GM23248 (cell line): ENCODE data around the gene CYP4F12. TPM values are rescaled to one million over a fixed set of nuclear protein-coding genes. Genes with fewer than 3 reads are reported as not detected.

Experiments
- DNase-seq: peaks from one replicate; pipeline ENCODE4 v3.0.0-alpha.2; 2015
- H2AFZ ChIP-seq: fragments of 200-600 bp; sonication (generic); 2 replicates; pipeline ENCODE4 v1.6.1; 2016; ENCODE audit warnings: antibody characterized with exemption
- H3F3A ChIP-seq: fragments of 200-600 bp; sonication (generic); 2 replicates; pipeline ENCODE4 v1.6.1; 2016; ENCODE audit warnings: mild to moderate bottlenecking, antibody characterized with exemption, mixed run types; ENCODE audit not compliant: insufficient read depth
- H3K27ac ChIP-seq: fragments of 200-600 bp; sonication (generic); 2 replicates; pipeline ENCODE4 v1.5.1; 2016; ENCODE audit warnings: mild to moderate bottlenecking
- H3K27me3 ChIP-seq: fragments of 200-600 bp; sonication (generic); replicated peaks from 2 replicates; pipeline ENCODE4 v1.6.1; 2016; ENCODE audit warnings: mild to moderate bottlenecking; ENCODE audit not compliant: insufficient read depth
- H3K36me3 ChIP-seq: fragments of 200-600 bp; sonication (generic); 2 replicates; pipeline ENCODE4 v1.6.1; 2016; ENCODE audit warnings: low read depth, mild to moderate bottlenecking
- H3K4me1 ChIP-seq: fragments of 200-600 bp; sonication (generic); 2 replicates; pipeline ENCODE4 v1.6.1; 2016; ENCODE audit warnings: mild to moderate bottlenecking; ENCODE audit not compliant: insufficient read depth
- H3K4me2 ChIP-seq: fragments of 200-600 bp; sonication (generic); one replicate; pipeline ENCODE4 v1.6.1; 2016; ENCODE audit warnings: mild to moderate bottlenecking; ENCODE audit not compliant: unreplicated experiment
- H3K4me3 ChIP-seq: fragments of 200-600 bp; sonication (generic); 2 replicates; pipeline ENCODE4 v1.5.1; 2016; ENCODE audit warnings: mild to moderate bottlenecking
- H3K79me2 ChIP-seq: fragments of 200-600 bp; sonication (generic); 2 replicates; pipeline ENCODE4 v1.6.1; 2016; ENCODE audit warnings: mild to moderate bottlenecking; ENCODE audit not compliant: insufficient read depth
- H3K9ac ChIP-seq: fragments of 200-600 bp; sonication (generic); 2 replicates; pipeline ENCODE4 v1.6.1; 2016; ENCODE audit warnings: mild to moderate bottlenecking
- H3K9me2 ChIP-seq: fragments of 200-600 bp; sonication (generic); 2 replicates; pipeline ENCODE4 v1.6.1; 2016; ENCODE audit warnings: mixed run types, mild to moderate bottlenecking, moderate library complexity; ENCODE audit not compliant: insufficient read depth
- H3K9me3 ChIP-seq: fragments of 200-600 bp; sonication (generic); one replicate; pipeline ENCODE4 v1.6.1; 2017; ENCODE audit warnings: low read depth
- H4K20me1 ChIP-seq: fragments of 200-600 bp; sonication (generic); 2 replicates; pipeline ENCODE4 v1.6.0; 2016; ENCODE audit not compliant: insufficient read depth
- EZH2 ChIP-seq: fragments of 200-600 bp; sonication (generic); IDR thresholded peaks from 2 replicates; pipeline ENCODE4 v1.6.1; 2018; ENCODE audit warnings: antibody characterized with exemption, mild to moderate bottlenecking; ENCODE audit not compliant: insufficient read depth, poor library complexity, severe bottlenecking
- EZH2phosphoT487 ChIP-seq: fragments of 200-600 bp; sonication (generic); IDR thresholded peaks from 2 replicates; pipeline ENCODE4 v1.6.1; 2018; ENCODE audit warnings: antibody characterized with exemption, moderate library complexity, mild to moderate bottlenecking, low read depth; ENCODE audit not compliant: insufficient read depth
- WGBS, 2 experiments: methylation state at CpG; one replicate each; pipeline ENCODE4 v1.1.6; 2015 to 2017; ENCODE audit warnings: low lambda C conversion rate in 2 of 2, low coverage in 1 of 2; ENCODE audit errors: missing lambda C conversion rate in 2 of 2; 5-methylcytosine and 5-hydroxymethylcytosine counted together
- in situ Hi-C: fragments of 300-500 bp; cut with MboI; formaldehyde crosslinking; loops from 2 replicates; pipeline ENCODE4 v1.15.0; 2020
- polyA plus RNA-seq: library from polyadenylated mRNA; unstranded; fragments of >200 nt; fragmentation: Nextera tagmentation; extraction: Ambion mirVana; gene quantifications from 2 replicates; pipeline ENCODE4 v1.2.1, GENCODE V29; 2016
- total RNA-seq: library from RNA; depleted of rRNA; stranded (reverse); fragments of >200 nt; shearing (Covaris generic); gene quantifications from 2 replicates; pipeline ENCODE4 v1.2.3, GENCODE V29; 2014; rRNA removed

CYP4F12 gene, protein sequence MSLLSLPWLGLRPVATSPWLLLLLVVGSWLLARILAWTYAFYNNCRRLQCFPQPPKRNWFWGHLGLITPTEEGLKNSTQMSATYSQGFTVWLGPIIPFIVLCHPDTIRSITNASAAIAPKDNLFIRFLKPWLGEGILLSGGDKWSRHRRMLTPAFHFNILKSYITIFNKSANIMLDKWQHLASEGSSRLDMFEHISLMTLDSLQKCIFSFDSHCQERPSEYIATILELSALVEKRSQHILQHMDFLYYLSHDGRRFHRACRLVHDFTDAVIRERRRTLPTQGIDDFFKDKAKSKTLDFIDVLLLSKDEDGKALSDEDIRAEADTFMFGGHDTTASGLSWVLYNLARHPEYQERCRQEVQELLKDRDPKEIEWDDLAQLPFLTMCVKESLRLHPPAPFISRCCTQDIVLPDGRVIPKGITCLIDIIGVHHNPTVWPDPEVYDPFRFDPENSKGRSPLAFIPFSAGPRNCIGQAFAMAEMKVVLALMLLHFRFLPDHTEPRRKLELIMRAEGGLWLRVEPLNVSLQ
- not detected in 2 replicates for total RNA-seq
- polyA plus RNA-seq, result not detected in 2 replicates

DNA sequence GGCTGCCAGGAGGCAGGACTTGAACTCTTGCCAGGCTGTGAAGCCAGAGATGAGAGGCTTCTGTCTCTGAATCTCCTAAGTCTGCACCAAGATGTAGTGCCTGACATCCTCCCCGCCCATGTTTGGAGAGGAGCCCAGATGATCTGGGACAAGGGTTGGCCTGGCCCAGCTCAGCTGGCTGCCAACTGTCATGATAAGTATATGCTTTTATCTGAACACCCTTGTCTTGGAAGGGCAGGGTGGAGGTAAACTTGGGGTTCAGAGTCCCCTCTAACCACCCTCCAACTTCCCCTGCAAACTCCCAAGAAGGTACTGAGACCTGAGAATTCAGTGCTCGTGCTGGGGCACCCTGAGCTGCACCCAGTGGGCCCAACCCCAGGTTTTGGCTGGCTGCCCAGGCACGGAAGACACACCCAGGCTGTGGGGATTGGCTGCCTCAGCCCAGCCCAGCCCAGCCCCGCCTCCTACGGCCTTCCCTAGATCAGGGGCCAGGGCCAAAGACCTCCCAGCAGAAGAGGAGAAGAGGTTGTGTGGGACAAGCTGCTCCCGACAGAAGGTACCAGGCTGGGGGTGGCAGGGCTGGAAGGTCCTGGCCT is at the start of gene CYP4F12:
Gene CYP4F12 (plus strand): TSS at position 508 of the 596 bp plus-strand sequence. CDS start 443 bp downstream, outside the sequence.
- peak; percentile 10 for DNase-seq
- Histone ChIP-seq H3K36me3 (no peaks in the 10 kb centered on the region), H3K27ac (no peak within 1 kb of the TSS), H3F3A (no peaks in the 10 kb centered on the region), H3K9me3 (no peaks in the 10 kb centered on the region), H3K4me1 (no peaks in the 10 kb centered on the region), H4K20me1 (no peaks in the 10 kb centered on the region), H3K9me2 (no peaks in the 10 kb centered on the region), H3K79me2 (no peaks in the 10 kb centered on the region), H3K9ac (no peak within 1 kb of the TSS), H3K4me2 (no peak within 1 kb of the TSS), H3K27me3 (no peaks in the 10 kb centered on the region), H2AFZ (no peak within 1 kb of the TSS), H3K4me3 (no peak within 1 kb of the TSS)
- in situ Hi-C loops, result loop anchor here (5.0 kb wide), 1 partner anchor 105 kb away; no protein-coding TSS in a partner anchor
- WGBS, 2 experiments, result 1 to 2% methylated on average over 5 to 6 of the region's 6 CpGs
- TF ChIP-seq EZH2phosphoT487 (no peak), EZH2 (no peak)

DNA sequence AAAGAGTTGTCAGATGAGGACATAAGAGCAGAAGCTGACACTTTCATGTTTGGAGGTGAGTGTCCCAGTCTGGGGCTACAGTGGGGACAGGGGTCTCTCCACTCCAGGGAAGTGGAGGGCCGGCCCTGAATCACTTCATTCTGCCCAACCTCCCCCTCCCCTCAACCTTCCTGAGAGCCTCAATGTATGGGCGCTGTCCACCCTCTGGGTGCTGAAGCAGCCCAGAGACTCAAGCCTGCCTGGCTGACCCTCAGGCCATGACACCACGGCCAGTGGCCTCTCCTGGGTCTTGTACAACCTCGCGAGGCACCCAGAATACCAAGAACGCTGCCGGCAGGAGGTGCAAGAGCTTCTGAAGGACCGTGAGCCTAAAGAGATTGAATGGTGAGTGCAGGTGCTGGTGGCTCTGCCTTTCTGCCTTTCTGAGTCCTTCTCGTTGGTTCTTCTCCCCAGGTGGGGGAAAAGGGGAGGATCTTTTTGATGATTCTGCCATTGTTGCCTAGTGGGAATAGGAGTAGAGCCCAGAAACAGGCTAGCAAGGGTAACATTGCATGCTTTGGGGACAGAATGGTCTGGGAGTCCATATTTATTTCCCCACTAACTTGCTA is 49.1 kb upstream of the CYP4F12 start:
- no peaks in the 10 kb centered on the region for H3K36me3 ChIP-seq
- in situ Hi-C loops, result no loop called here
- DNase-seq, result no peak

DNA sequence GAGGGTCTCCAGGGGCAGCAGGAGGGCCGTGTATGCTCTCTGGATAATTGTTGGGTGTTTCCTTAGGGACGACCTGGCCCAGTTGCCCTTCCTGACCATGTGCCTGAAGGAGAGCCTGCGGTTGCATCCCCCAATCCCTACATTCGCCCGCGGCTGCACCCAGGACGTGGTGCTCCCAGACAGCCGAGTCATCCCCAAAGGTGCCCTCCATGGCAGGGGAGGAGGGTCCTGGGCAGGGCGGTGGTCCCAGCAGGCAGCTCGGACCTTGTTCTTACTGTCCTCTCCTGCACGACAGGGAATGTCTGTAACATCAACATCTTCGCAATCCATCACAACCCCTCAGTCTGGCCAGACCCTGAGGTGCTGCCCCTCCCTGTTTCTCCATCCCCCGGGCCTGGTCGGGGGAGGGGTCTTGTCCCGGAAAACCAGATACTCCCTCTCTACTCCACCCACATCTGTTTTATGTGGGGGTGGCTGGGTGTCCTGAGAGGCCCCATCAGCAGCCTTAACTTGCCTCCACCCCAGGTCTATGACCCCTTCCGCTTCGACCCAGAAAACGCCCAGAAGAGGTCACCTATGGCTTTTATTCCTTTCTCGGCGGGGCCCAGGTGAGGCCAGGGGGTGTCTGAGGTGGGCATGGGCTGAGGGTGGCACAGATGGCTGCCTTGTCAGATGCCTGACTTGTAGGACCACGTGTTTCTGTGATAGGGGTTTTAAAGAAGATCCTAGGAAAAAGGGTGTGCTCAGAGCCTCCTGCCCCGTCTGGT is 44.5 kb upstream of the CYP4F12 start:
- no peaks in the 10 kb centered on the region for H3K4me1 ChIP-seq
- 26 to 28% methylated on average over 21 to 22 of the region's 22 CpGs for WGBS, 2 experiments

More for the DNA sequence above, 49.1 kb upstream of the CYP4F12 start:
- no peak for TF ChIP-seq EZH2phosphoT487
- no peak for TF ChIP-seq EZH2
- Histone ChIP-seq H4K20me1 (no peaks in the 10 kb centered on the region), H3K4me2 (no peak overlapping the region), H3K27ac (no peak overlapping the region), H3K4me3 (no peak overlapping the region), H2AFZ (no peak overlapping the region), H3K9me2 (no peaks in the 10 kb centered on the region), H3K9me3 (no peaks in the 10 kb centered on the region), H3F3A (no peaks in the 10 kb centered on the region), H3K4me1 (no peaks in the 10 kb centered on the region), H3K27me3 (no peaks in the 10 kb centered on the region), H3K79me2 (no peaks in the 10 kb centered on the region), H3K9ac (no peak overlapping the region)
- WGBS, 2 experiments, result 2 to 4% methylated on average over 9 of the region's 9 CpGs

More for the DNA sequence above, 44.5 kb upstream of the CYP4F12 start:
- H3K27ac ChIP-seq, result no peak overlapping the region
- no peak overlapping the region for H3K4me2 ChIP-seq
- no peaks in the 10 kb centered on the region for H3K9me2 ChIP-seq
- TF ChIP-seq EZH2phosphoT487, result no peak
- no peak for TF ChIP-seq EZH2
- no peak for DNase-seq
- H2AFZ ChIP-seq, result no peak overlapping the region
- in situ Hi-C loops, result loop anchor here (25.0 kb wide), 2 partner anchors 559 to 759 kb away; partner anchors contain the start of genes AP1M1 and FAM32A
- H4K20me1 ChIP-seq, result no peaks in the 10 kb centered on the region
- H3K27me3 ChIP-seq, result no peaks in the 10 kb centered on the region
- H3K9me3 ChIP-seq, result no peaks in the 10 kb centered on the region
- no peak overlapping the region for H3K4me3 ChIP-seq
- H3K9ac ChIP-seq, result no peak overlapping the region
- H3K36me3 ChIP-seq, result no peaks in the 10 kb centered on the region
- H3K79me2 ChIP-seq, result no peaks in the 10 kb centered on the region
- H3F3A ChIP-seq, result no peaks in the 10 kb centered on the region
